ENCODE results near the gene PSME3. TPM values are rescaled to one million over a fixed set of nuclear protein-coding genes. Genes with fewer than 3 reads are reported as not detected.

PSME3 gene
- total RNA-seq, 1 donor from 2014 or later = 116 TPM

GRCh38 chr17:42832213-42832933 is 824 bp upstream of the PSME3 start:
- H3K4me1 Mint-ChIP-seq (ENCODE audit: unreplicated experiment) = peaks cover 16% of the 10 kb centered on the region
- H3K9me3 Mint-ChIP-seq = no peaks in the 10 kb centered on the region
- H3K27me3 Mint-ChIP-seq = peaks cover 19% of the 10 kb centered on the region
- H3K4me3 Mint-ChIP-seq = peak overlapping the region; percentile 96
- peak overlapping the region; percentile 91 for H3K27ac Mint-ChIP-seq
- H3K36me3 Mint-ChIP-seq = no peaks in the 10 kb centered on the region
- TF ChIP-seq CTCF (conservative IDR thresholded peaks at IDR 0.05) = no peak
- no peak for DNase-seq (ENCODE audit: extremely low spot score, unreplicated experiment)

GRCh38 chr17:42833767-42834422 is 698 bp downstream of the PSME3 start:
- Mint-ChIP-seq H3K27me3 (peaks cover 5% of the 10 kb centered on the region), H3K36me3 (peaks cover 8% of the 10 kb centered on the region), H3K27ac (peak overlapping the region; percentile 91), H3K9me3 (no peaks in the 10 kb centered on the region), H3K4me3 (peak overlapping the region; percentile 96), H3K4me1 (ENCODE audit: unreplicated experiment) (peaks cover 16% of the 10 kb centered on the region)
- DNase-seq (ENCODE audit: extremely low spot score, unreplicated experiment) = no peak
- no peak for TF ChIP-seq CTCF (conservative IDR thresholded peaks at IDR 0.05)

- Mint-ChIP-seq H3K27me3 (no peaks in the 10 kb centered on the region), H3K36me3 (peaks cover 14% of the 10 kb centered on the region), H3K4me3 (no peak overlapping the region), H3K4me1 (ENCODE audit: unreplicated experiment) (peaks cover 16% of the 10 kb centered on the region), H3K27ac (no peak overlapping the region), H3K9me3 (no peaks in the 10 kb centered on the region)
- DNase-seq (ENCODE audit: extremely low spot score, unreplicated experiment) = no peak
- TF ChIP-seq CTCF (conservative IDR thresholded peaks at IDR 0.05) = no peak
Observed at GRCh38 chr17:42835732-42836131, 2.5 kb downstream of the PSME3 start.

- no peaks in the 10 kb centered on the region for H3K27me3 Mint-ChIP-seq
- DNase-seq (ENCODE audit: extremely low spot score, unreplicated experiment) = no peak
- H3K36me3 Mint-ChIP-seq = peaks cover 24% of the 10 kb centered on the region
- TF ChIP-seq CTCF (conservative IDR thresholded peaks at IDR 0.05) = no peak
- H3K4me1 Mint-ChIP-seq (ENCODE audit: unreplicated experiment) = no peaks in the 10 kb centered on the region
- H3K9me3 Mint-ChIP-seq = no peaks in the 10 kb centered on the region
- H3K4me3 Mint-ChIP-seq = no peak overlapping the region
- no peak overlapping the region for H3K27ac Mint-ChIP-seq
Observed at GRCh38 chr17:42841975-42842685, 8.9 kb downstream of the PSME3 start.

GRCh38 chr17:42843358-42843934 is 10.2 kb downstream of the PSME3 start:
- Mint-ChIP-seq H3K9me3 (no peaks in the 10 kb centered on the region), H3K27ac (no peak overlapping the region), H3K4me3 (no peak overlapping the region), H3K27me3 (no peaks in the 10 kb centered on the region), H3K4me1 (ENCODE audit: unreplicated experiment) (no peaks in the 10 kb centered on the region), H3K36me3 (peaks cover 19% of the 10 kb centered on the region)
- DNase-seq (ENCODE audit: extremely low spot score, unreplicated experiment) = no peak
- peak; percentile 88 for TF ChIP-seq CTCF (conservative IDR thresholded peaks at IDR 0.05)
